GM10847 (cell line): Measurements from ENCODE around the gene SCLY.

Source experiments
- POLR2A ChIP-seq: IDR thresholded peaks from 2 replicates; pipeline ENCODE4 v1.6.1; 2011; ENCODE audit not compliant: insufficient read length; ENCODE audit errors: extremely low read depth

The SCLY gene

DNA sequence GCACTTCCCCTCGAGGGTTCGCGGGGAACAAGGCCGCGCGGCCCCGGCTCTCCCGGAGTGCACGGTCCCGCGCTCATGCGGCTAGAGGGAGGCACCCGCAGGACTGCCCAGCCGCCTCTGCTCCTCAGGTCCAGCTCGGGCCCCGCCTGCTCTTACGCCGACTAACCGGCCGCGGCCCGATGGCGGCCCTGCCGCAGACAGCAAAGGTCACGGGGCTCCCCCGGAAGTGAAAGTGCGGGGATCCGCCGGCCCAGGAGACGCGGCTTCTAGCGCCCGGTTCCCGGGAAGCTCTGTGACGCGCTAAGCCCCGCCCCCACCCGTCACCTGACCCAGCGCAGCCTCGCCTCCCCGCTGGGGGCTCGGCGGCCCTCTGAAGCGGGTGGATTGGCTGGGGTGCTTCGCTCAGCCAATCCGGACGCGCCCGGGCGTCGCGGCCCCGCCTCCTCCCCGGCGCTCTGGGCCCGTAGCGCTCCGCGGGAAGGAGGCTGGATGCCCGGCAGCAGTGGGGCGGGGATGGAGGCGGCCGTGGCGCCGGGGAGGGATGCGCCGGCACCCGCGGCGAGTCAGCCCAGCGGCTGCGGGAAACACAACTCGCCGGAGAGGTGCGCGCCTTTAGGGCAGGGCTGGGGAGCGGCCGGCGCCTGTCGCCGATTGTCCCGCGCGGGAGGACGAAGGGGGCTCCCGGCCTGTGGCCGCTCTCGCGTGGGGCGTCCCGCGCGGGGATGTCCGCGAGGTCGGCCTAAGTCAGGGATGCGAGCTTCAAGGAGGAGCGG, at the start of gene SCLY:
SCLY (plus strand) TSS at position 460 of the 773 bp plus-strand sequence; CDS start at position 514, 54 bp downstream.
- peak; percentile 71 for TF ChIP-seq POLR2A

- TF ChIP-seq POLR2A: no peak
Measured at GRCh38 chr2:238013806-238014205, 47.0 kb upstream of the SCLY start.

GRCh38 chr2:238015705-238016104, 45.1 kb upstream of the SCLY start:
- no peak for TF ChIP-seq POLR2A

DNA sequence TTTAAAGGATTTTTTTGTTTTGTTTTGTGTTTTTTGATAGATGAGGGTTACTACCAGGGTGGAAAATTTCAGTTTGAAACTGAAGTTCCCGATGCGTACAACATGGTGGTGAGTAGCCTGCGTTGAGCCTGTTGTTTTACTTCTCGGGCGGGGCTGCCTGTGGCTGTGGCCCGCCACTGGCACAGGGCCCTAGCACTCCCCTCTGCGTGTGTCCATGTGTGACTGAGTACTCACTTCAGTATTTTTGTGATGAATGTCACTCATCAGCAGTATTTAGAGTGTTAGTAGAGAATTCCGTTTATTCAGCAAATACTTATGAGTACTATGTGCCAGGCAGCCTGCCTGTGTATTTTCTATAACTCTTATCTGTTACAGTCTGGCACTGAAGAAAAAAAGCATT, 44.3 kb upstream of the SCLY start:
- TF ChIP-seq POLR2A: no peak

GRCh38 chr2:238019962-238020361, 40.8 kb upstream of the SCLY start:
- TF ChIP-seq POLR2A: no peak

DNA sequence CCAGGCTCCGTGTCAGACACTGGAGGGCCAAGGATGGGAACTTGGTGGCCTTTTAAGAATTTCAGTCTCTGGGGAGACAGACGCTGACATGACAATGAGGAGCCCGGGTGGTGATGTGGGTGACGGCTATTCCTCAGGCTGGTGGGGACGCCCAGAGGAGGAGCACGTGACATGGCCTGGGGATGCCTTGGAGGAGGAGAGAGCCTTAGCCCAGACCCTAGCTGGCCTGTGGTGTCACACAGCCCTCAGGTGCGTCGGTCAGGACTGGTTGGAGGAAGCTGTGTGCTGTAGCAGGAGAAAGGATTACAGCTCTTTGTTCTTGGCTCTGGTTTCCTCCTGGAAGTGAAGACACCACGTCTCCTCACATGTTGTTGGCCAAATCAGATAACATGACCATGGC, 40.0 kb upstream of the SCLY start:
- no peak for TF ChIP-seq POLR2A

DNA sequence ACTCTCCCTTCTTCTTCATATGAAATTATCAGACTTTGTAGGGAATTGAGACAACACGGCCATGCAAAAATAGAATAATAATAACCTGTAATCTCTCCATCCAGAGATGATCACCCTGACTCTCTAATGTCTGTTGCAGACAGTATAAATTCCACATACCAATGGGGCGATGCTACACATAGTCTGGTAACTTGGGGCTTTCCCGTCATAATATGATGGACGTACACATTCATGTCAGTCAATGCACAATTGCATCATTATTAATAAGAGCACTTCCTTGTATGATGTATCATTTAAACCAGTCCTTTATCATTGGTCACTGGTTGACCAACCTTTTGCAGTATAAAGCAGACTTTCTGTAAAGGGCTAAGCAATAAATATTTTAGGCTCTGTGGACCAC, 39.5 kb upstream of the SCLY start:
- TF ChIP-seq POLR2A: no peak

DNA sequence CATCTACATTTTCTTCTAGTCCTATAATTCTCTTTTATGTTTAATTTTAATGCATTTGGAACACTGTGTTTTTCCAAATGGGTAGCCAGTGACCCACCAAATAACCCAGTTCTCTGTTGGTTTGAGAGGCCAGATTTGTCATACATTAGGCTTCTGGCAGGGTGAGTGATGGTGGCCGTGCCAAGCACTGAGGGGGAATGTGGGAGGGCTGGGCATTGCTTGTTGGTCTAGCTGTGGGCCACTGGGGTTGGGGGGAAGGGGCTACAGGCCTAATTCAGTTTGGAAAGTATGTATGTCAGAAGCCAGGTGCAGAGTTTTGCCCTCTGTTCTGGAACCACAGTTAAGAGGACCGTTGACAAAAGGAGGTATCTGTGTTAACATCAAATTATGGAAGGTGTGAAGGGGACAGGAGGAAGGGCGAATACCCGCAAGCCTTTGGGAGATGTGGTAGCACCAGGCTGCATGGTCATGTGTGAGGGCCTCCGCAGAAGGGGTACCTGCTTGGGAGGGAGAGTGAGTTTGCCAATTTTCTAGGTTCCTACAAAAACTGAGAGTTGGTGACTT, 38.1 kb upstream of the SCLY start:
- no peak for TF ChIP-seq POLR2A

GRCh38 chr2:238023608-238024007, 37.2 kb upstream of the SCLY start:
- no peak for TF ChIP-seq POLR2A

GRCh38 chr2:238024986-238025385, 35.8 kb upstream of the SCLY start:
- TF ChIP-seq POLR2A: no peak

DNA sequence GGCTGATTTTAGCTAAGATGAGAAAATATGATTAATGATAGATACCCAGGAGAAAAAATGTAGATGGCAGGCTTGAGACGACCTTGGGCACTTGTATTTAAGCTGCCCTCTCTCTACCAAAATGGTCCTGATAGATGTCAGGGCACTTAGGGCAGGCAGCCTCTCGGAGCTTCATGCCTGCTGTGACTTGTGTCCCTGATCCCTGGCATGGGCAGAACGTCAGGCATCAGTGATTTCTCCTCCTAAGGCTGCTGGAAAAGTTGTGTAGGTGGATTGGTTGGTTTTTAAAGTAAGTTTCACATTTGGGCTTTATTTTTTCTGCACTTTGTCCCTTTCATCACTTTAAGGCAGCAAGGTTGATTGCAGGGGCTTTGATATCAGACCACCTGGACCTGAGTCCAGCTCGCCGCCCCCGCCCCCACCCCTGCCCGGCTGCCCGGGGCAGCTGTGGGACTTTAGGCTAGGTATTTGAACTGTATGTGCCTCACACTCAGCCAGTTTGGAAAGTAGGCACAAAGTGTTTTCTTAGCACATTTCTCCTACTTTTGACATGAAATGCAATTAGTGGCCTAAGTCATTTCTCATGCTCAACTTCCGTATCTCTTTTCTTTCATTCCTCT, 35.0 kb upstream of the SCLY start:
- TF ChIP-seq POLR2A: no peak

GRCh38 chr2:238027058-238027457, 33.7 kb upstream of the SCLY start:
- TF ChIP-seq POLR2A: no peak

DNA sequence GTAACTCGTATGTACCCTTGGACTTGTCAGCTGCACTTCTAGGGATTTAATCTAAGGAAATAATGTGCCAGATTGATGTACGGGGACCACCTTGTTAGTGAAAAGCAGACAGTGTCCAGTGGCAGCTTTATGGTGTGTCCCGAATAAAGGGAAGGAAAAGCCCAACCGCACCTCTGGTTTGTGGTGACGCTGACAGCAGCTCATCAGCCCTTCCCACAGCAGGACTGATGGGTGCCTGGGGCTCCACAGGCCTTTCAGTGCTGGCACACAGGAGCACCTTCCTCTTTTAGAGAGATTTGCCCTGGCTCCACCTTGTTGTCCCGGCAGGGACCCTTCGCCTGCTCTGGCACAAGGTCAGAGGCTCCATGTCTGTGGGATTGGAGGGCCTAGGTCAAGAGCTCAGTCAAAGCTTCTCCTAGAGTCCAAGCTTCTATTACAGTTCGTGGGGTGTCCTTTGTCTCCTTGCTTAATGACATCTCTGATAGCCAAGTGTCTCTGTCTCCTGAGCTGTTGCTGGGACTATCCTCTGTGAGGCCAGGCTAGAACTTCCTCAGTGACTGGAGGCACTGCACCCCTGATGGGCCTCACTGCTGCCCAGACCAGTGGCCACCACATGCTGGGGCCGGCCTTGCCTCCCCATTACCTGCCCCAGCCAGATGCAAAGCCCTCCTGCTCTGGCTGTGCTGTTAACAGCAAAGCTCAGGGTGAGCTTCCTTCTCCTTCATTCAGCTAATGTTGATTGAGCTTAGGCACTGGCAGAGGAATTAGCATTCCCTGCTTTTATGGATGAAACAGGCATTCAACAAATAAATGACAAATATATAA, 33.0 kb upstream of the SCLY start:
- no peak for TF ChIP-seq POLR2A

- TF ChIP-seq POLR2A: no peak
Measured at GRCh38 chr2:238029853-238030252, 30.9 kb upstream of the SCLY start.

DNA sequence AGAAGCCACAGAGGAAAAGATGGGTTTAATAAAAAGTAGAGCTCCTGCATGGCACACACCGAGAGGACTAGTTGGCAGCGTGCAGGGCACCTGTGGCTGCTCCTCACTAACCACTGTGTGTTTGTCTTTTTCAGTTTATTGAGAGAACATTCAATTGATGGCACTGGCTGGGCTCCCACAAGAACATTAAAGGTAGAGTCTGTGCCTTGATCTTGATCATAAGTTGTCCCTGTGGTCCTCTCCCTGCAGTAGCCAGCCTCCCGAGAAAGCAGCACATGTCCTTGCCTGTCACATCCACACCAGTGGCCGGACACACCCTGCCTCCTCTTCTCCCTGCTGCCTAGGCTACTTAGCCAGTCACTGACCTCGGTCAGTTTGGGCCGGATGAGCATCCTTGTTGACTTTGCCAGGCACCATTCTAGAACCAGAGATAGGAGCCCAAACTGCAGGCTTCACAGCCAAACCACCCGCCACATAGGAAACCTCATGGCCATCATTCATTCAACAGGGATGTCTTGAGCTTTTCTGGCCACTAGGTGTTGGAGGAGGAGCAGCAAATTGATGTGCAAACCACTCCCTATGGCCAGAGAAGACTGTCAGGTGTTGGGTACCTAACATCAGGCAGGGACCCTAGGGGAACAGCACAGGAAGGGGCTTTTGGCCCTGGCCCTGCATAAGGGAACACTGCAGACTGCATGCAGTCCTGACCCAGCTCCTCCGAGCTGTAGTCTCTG, 30.2 kb upstream of the SCLY start:
- TF ChIP-seq POLR2A: no peak
